GM12875 (cell line): Measurements from ENCODE around the gene SYNJ2.

Experiments
- H3K4me3 ChIP-seq: one replicate; pipeline ENCODE4 v1.5.1; 2011; ENCODE audit warnings: low read depth, low read length, control low read depth
- TF ChIP-seq, protein P1 (sequence below): IDR thresholded peaks from 2 replicates; pipeline ENCODE4 v1.5.1; 2011; ENCODE audit warnings: low read depth, mild to moderate bottlenecking, control low read depth, inconsistent platforms, low read length, moderate library complexity, borderline replicate concordance; ENCODE audit not compliant: insufficient read depth

The SYNJ2 gene

DNA sequence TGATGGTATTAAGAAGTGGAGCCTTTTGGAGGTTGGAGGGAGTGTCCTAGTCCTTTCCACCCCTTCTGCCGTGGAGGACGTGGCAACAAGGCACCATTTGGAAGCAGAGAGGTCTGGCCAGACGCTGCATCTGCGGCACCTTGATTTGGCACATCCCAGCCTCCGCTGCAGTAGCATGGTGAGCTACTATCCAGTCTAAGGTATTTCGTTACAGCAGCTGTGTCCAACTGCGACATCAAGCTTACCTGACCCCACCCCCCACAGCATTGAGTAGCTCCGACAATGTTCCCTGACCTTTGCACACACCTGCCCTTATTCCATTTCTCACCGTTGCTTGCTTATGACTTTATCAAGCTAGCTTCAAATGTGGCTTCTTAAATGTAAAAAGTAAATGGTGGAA is 29.8 kb upstream of the SYNJ2 start:
- TF ChIP-seq, protein P1, sequence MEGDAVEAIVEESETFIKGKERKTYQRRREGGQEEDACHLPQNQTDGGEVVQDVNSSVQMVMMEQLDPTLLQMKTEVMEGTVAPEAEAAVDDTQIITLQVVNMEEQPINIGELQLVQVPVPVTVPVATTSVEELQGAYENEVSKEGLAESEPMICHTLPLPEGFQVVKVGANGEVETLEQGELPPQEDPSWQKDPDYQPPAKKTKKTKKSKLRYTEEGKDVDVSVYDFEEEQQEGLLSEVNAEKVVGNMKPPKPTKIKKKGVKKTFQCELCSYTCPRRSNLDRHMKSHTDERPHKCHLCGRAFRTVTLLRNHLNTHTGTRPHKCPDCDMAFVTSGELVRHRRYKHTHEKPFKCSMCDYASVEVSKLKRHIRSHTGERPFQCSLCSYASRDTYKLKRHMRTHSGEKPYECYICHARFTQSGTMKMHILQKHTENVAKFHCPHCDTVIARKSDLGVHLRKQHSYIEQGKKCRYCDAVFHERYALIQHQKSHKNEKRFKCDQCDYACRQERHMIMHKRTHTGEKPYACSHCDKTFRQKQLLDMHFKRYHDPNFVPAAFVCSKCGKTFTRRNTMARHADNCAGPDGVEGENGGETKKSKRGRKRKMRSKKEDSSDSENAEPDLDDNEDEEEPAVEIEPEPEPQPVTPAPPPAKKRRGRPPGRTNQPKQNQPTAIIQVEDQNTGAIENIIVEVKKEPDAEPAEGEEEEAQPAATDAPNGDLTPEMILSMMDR = no peak
- no peak overlapping the region for H3K4me3 ChIP-seq

DNA sequence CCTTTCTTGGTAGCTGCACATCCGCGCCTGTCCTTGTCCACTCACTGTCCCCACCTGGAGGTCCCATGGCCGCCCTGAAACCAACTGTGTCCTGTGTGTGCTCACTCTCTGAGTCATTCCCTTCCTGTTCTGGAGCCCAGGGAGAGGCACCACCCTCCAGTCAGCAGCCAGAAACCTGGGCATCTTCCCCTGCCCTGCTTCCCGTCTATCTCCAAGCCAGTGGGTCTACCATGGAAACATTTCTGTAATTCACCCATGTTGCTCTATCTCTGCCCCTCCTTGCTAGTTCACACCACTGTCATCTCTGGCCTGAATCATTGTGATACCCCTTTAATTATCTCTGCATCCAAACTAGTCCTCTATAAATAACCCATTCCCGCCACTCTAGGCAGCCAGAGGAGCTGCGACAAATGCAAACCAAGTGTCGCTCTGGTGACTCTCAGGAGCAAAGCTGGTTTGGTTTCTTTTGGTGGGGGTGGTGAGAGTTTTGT is 28.8 kb upstream of the SYNJ2 start:
- TF ChIP-seq, protein P1 = no peak
- H3K4me3 ChIP-seq = no peak overlapping the region

DNA sequence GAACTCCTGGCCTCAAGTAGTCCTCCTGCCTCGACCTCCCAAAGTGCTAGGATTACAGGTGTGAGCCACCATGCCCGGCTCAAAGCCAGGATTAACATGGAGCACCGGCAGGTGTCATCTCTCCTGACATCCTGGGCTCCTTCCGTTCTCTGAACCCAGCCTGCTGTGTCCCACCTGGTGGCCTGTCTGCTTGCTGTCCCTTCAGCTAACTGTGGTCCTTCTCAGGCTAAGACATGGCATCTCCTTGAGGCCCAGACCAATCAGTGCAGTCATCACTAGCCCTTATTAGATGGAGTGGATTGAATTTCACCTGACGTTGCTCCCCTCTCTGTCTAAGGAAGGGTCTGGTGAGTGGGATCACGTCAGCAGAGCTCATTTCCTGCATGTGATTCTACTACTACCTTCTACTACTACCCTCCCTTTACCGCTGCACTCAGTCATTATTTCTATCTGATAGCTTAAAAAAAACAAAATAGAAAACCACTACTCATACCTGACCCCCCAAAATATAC is 28.0 kb upstream of the SYNJ2 start:
- H3K4me3 ChIP-seq = no peak overlapping the region
- TF ChIP-seq, protein P1 = no peak

GRCh38 chr6:157954150-157955117 is 27.2 kb upstream of the SYNJ2 start:
- TF ChIP-seq, protein P1 = no peak
- no peak overlapping the region for H3K4me3 ChIP-seq

- H3K4me3 ChIP-seq = no peak overlapping the region
- TF ChIP-seq, protein P1 = no peak
Measured at GRCh38 chr6:157955675-157956074, 26.0 kb upstream of the SYNJ2 start.

DNA sequence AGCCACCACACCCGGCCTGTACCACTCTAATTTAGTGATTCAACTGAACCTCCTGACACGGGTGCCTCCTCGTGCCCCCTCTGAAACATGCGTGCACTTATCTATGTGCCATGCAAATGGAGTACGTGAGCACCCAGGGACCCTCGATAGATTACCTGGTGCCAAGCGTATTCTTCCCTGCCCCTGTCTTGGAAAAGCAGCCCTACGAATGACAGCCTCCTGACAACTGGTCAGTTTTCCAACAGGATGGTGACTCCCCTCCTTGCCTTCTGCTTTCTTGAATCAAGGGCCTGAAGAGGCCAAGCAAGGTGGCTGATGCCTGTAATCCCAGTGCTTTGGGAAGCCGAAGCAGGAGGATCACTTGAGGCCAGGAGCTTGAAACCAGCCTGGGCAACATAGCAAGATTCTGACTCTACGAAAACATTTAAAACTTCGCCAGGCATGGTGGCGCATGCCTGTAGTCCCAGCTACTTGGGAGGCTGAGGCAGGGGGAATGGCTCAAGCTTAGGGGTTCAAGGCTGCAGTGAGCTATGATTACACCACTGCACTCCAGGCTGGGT is 25.4 kb upstream of the SYNJ2 start:
- TF ChIP-seq, protein P1 = no peak
- H3K4me3 ChIP-seq = no peak overlapping the region
